Measurements from ENCODE around the gene MYOG. TPM values are rescaled to one million over a fixed set of nuclear protein-coding genes. Genes with fewer than 3 reads are reported as not detected.

The MYOG gene
- total and polyA plus RNA-seq, 10 of the 15 experiments (the other 5 are each of a cell fraction or from before 2014, with no cell fraction given) = not detected

DNA sequence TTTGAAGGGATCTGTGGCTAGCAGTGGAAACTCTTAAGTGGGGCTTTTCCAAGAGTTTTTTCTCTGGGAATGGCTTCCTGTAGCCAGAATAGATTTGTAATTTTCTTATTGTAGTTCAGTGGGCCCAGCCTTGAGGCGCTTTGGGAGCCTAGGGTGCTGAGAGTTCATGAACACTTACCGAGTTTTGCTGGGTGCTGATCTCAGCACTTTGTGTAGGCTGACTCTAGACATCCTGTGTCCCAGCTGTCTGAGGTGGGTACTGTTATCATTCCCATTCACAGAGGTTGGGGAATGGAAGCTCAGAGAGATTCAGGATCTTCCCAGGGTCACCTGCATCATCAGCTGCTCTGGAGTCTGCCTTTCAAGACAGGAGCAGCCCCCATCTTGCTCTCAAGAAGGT, 52.5 kb downstream of the MYOG start (continued):
- TF ChIP-seq, protein P1, sequence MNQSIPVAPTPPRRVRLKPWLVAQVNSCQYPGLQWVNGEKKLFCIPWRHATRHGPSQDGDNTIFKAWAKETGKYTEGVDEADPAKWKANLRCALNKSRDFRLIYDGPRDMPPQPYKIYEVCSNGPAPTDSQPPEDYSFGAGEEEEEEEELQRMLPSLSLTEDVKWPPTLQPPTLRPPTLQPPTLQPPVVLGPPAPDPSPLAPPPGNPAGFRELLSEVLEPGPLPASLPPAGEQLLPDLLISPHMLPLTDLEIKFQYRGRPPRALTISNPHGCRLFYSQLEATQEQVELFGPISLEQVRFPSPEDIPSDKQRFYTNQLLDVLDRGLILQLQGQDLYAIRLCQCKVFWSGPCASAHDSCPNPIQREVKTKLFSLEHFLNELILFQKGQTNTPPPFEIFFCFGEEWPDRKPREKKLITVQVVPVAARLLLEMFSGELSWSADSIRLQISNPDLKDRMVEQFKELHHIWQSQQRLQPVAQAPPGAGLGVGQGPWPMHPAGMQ (IDR thresholded peaks at IDR 0.05; ENCODE audit: borderline replicate concordance) = no peak

Other genes starting within 250 kb of the MYOG start
Only the 7 nearest of the 11 such genes appear.
- gene ADIPOR1, start 127.7 kb downstream of the MYOG start, total RNA-seq (2014; rRNA removed) = 73.1 and 81.9 TPM in 2 replicates
- gene ADIPOR1, start 127.7 kb downstream of the MYOG start, total RNA-seq (2014; rRNA removed; fragmentation: Illumina TruSeq; extraction: Trizol) = 58.1 and 59.6 TPM in 2 replicates
- gene ADIPOR1, start 127.7 kb downstream of the MYOG start, total RNA-seq (2021) = 53.2 and 56.1 TPM in 2 replicates
- 103 and 122 TPM in 2 replicates for gene ADIPOR1, start 127.7 kb downstream of the MYOG start, polyA plus RNA-seq (2011; rRNA removed)
- gene ADIPOR1, start 127.7 kb downstream of the MYOG start, polyA plus RNA-seq (2014; fragmentation: Illumina TruSeq; extraction: Trizol) = 81.5 and 101 TPM in 2 replicates
- 10 to 100 TPM; 18.4 to 25.1 TPM for gene ADIPOR1, start 127.7 kb downstream of the MYOG start, polyA plus RNA-seq (2014; fragmentation: Nextera tagmentation; extraction: Ambion mirVana)
- gene ADIPOR1, start 127.7 kb downstream of the MYOG start, polyA plus RNA-seq (2014; rRNA removed) = 57.7 and 62.1 TPM in 2 replicates
- 100 to 1,000 TPM; 117 to 120 TPM for gene ADIPOR1, start 127.7 kb downstream of the MYOG start, polyA plus RNA-seq (2016; fragmentation: Nextera tagmentation; extraction: Ambion mirVana)
- 22.3 and 22.4 TPM in 2 replicates for gene CYB5R1, start 118.8 kb downstream of the MYOG start, total RNA-seq (2014; rRNA removed)
- 12.1 and 12.6 TPM in 2 replicates for gene CYB5R1, start 118.8 kb downstream of the MYOG start, total RNA-seq (2014; rRNA removed; fragmentation: Illumina TruSeq; extraction: Trizol)
- 16.9 and 17.0 TPM in 2 replicates for gene CYB5R1, start 118.8 kb downstream of the MYOG start, total RNA-seq (2021)
- 12.7 TPM in 2 replicates for gene CYB5R1, start 118.8 kb downstream of the MYOG start, polyA plus RNA-seq (2011; rRNA removed)
- 19.5 and 22.7 TPM in 2 replicates for gene CYB5R1, start 118.8 kb downstream of the MYOG start, polyA plus RNA-seq (2014; fragmentation: Illumina TruSeq; extraction: Trizol)
- gene CYB5R1, start 118.8 kb downstream of the MYOG start, polyA plus RNA-seq (2014; fragmentation: Nextera tagmentation; extraction: Ambion mirVana) = 1 to 10 TPM; 3.2 to 9.1 TPM
- 18.2 and 18.8 TPM in 2 replicates for gene CYB5R1, start 118.8 kb downstream of the MYOG start, polyA plus RNA-seq (2014; rRNA removed)
- gene CYB5R1, start 118.8 kb downstream of the MYOG start, polyA plus RNA-seq (2016; fragmentation: Nextera tagmentation; extraction: Ambion mirVana) = 10 to 100 TPM; 17.9 to 19.8 TPM
- 68.5 and 72.3 TPM in 2 replicates for gene TMEM183A, start 78.6 kb downstream of the MYOG start, total RNA-seq (2014; rRNA removed)
- 49.4 and 56.1 TPM in 2 replicates for gene TMEM183A, start 78.6 kb downstream of the MYOG start, total RNA-seq (2014; rRNA removed; fragmentation: Illumina TruSeq; extraction: Trizol)
- gene TMEM183A, start 78.6 kb downstream of the MYOG start, total RNA-seq (2021) = 58.1 and 64.2 TPM in 2 replicates
- 82.5 and 103 TPM in 2 replicates for gene TMEM183A, start 78.6 kb downstream of the MYOG start, polyA plus RNA-seq (2011; rRNA removed)
- 69.4 and 75.4 TPM in 2 replicates for gene TMEM183A, start 78.6 kb downstream of the MYOG start, polyA plus RNA-seq (2014; fragmentation: Illumina TruSeq; extraction: Trizol)
- gene TMEM183A, start 78.6 kb downstream of the MYOG start, polyA plus RNA-seq (2014; fragmentation: Nextera tagmentation; extraction: Ambion mirVana) = 10 to 100 TPM; 12.3 to 25.0 TPM
- gene TMEM183A, start 78.6 kb downstream of the MYOG start, polyA plus RNA-seq (2014; rRNA removed) = 55.5 and 57.8 TPM in 2 replicates
- gene TMEM183A, start 78.6 kb downstream of the MYOG start, polyA plus RNA-seq (2016; fragmentation: Nextera tagmentation; extraction: Ambion mirVana) = 10 to 100 TPM; 76.8 to 85.6 TPM
- 0.54 and 0.79 TPM in 2 replicates for gene PPFIA4, start 59.5 kb downstream of the MYOG start, total RNA-seq (2014; rRNA removed)
- gene PPFIA4, start 59.5 kb downstream of the MYOG start, total RNA-seq (2014; rRNA removed; fragmentation: Illumina TruSeq; extraction: Trizol) = 0.18 and 0.22 TPM in 2 replicates
- 1.1 and 1.5 TPM in 2 replicates for gene PPFIA4, start 59.5 kb downstream of the MYOG start, total RNA-seq (2021)
- 14.8 and 19.7 TPM in 2 replicates for gene PPFIA4, start 59.5 kb downstream of the MYOG start, polyA plus RNA-seq (2011; rRNA removed)
- 0.34 and 1.1 TPM in 2 replicates for gene PPFIA4, start 59.5 kb downstream of the MYOG start, polyA plus RNA-seq (2014; fragmentation: Illumina TruSeq; extraction: Trizol)
- gene PPFIA4, start 59.5 kb downstream of the MYOG start, polyA plus RNA-seq (2014; fragmentation: Nextera tagmentation; extraction: Ambion mirVana) = under 1 TPM; 0.02 to 0.11 TPM
- 0.74 and 0.88 TPM in 2 replicates for gene PPFIA4, start 59.5 kb downstream of the MYOG start, polyA plus RNA-seq (2014; rRNA removed)
- gene PPFIA4, start 59.5 kb downstream of the MYOG start, polyA plus RNA-seq (2016; fragmentation: Nextera tagmentation; extraction: Ambion mirVana) = under 1 TPM in 1 of 2 experiments, not detected in 1; 0.04 TPM
- not detected in 2 replicates for gene ADORA1, start 41.7 kb upstream of the MYOG start, total RNA-seq (2014; rRNA removed)
- not detected in 2 replicates for gene ADORA1, start 41.7 kb upstream of the MYOG start, total RNA-seq (2014; rRNA removed; fragmentation: Illumina TruSeq; extraction: Trizol)
- gene ADORA1, start 41.7 kb upstream of the MYOG start, total RNA-seq (2021) = not detected in 2 replicates
- gene ADORA1, start 41.7 kb upstream of the MYOG start, polyA plus RNA-seq (2011; rRNA removed) = not detected in 2 replicates
- not detected in 2 replicates for gene ADORA1, start 41.7 kb upstream of the MYOG start, polyA plus RNA-seq (2014; fragmentation: Illumina TruSeq; extraction: Trizol)
- gene ADORA1, start 41.7 kb upstream of the MYOG start, polyA plus RNA-seq (2014; fragmentation: Nextera tagmentation; extraction: Ambion mirVana) = not detected
- gene ADORA1, start 41.7 kb upstream of the MYOG start, polyA plus RNA-seq (2014; rRNA removed) = not detected in 2 replicates
- not detected for gene ADORA1, start 41.7 kb upstream of the MYOG start, polyA plus RNA-seq (2016; fragmentation: Nextera tagmentation; extraction: Ambion mirVana)
- 0.05 and 0.06 TPM in 2 replicates for gene MYBPH, start 89.8 kb upstream of the MYOG start, total RNA-seq (2014; rRNA removed)
- gene MYBPH, start 89.8 kb upstream of the MYOG start, total RNA-seq (2014; rRNA removed; fragmentation: Illumina TruSeq; extraction: Trizol) = not detected in 2 replicates
- gene MYBPH, start 89.8 kb upstream of the MYOG start, total RNA-seq (2021) = not detected in 2 replicates
- not detected in 2 replicates for gene MYBPH, start 89.8 kb upstream of the MYOG start, polyA plus RNA-seq (2011; rRNA removed)
- gene MYBPH, start 89.8 kb upstream of the MYOG start, polyA plus RNA-seq (2014; fragmentation: Illumina TruSeq; extraction: Trizol) = 0.10 TPM in 1 of 2 replicates, not detected in the other
- not detected for gene MYBPH, start 89.8 kb upstream of the MYOG start, polyA plus RNA-seq (2014; fragmentation: Nextera tagmentation; extraction: Ambion mirVana)
- 0.10 and 0.13 TPM in 2 replicates for gene MYBPH, start 89.8 kb upstream of the MYOG start, polyA plus RNA-seq (2014; rRNA removed)
- gene MYBPH, start 89.8 kb upstream of the MYOG start, polyA plus RNA-seq (2016; fragmentation: Nextera tagmentation; extraction: Ambion mirVana) = not detected
- gene CHI3L1, start 100.7 kb upstream of the MYOG start, total RNA-seq (2014; rRNA removed) = 0.34 and 0.38 TPM in 2 replicates
- 0.09 and 0.22 TPM in 2 replicates for gene CHI3L1, start 100.7 kb upstream of the MYOG start, total RNA-seq (2014; rRNA removed; fragmentation: Illumina TruSeq; extraction: Trizol)
- 0.24 and 0.44 TPM in 2 replicates for gene CHI3L1, start 100.7 kb upstream of the MYOG start, total RNA-seq (2021)
- gene CHI3L1, start 100.7 kb upstream of the MYOG start, polyA plus RNA-seq (2011; rRNA removed) = 0.29 and 0.77 TPM in 2 replicates
- gene CHI3L1, start 100.7 kb upstream of the MYOG start, polyA plus RNA-seq (2014; fragmentation: Illumina TruSeq; extraction: Trizol) = 0.19 and 0.21 TPM in 2 replicates
- under 1 TPM; 0.10 to 0.26 TPM for gene CHI3L1, start 100.7 kb upstream of the MYOG start, polyA plus RNA-seq (2014; fragmentation: Nextera tagmentation; extraction: Ambion mirVana)
- 0.44 and 0.65 TPM in 2 replicates for gene CHI3L1, start 100.7 kb upstream of the MYOG start, polyA plus RNA-seq (2014; rRNA removed)
- gene CHI3L1, start 100.7 kb upstream of the MYOG start, polyA plus RNA-seq (2016; fragmentation: Nextera tagmentation; extraction: Ambion mirVana) = 1 to 10 TPM; 1.2 to 1.7 TPM